GM12878 (cell line): ENCODE results near the gene CAMTA1.

Experiments
- ASH2L ChIP-seq: fragments of 300-600, 200-600 bp; sonication (generic); IDR thresholded peaks from 2 replicates; pipeline ENCODE4 v1.6.1; 2017; ENCODE audit warnings: low read depth, mild to moderate bottlenecking, borderline replicate concordance
- CEBPB ChIP-seq, 2 experiments: fragments of 150-350 bp in 1 of 2; IDR thresholded peaks; 2 replicates each; pipeline ENCODE4 v1.6.1; 2012 to 2014; ENCODE audit warnings: low read depth in 2 of 2, low read length in 2 of 2, borderline replicate concordance in 1 of 2, inconsistent platforms in 1 of 2
- CTCF ChIP-seq, 3 experiments: IDR thresholded peaks in 2 of 3; conservative IDR thresholded peaks in 1 of 3; 2 replicates each; pipeline ENCODE4 v1.5.1; 2011; ENCODE audit warnings: low read depth in 3 of 3, low read length in 3 of 3, mild to moderate bottlenecking in 3 of 3, control low read depth in 2 of 3, moderate library complexity in 2 of 3, inconsistent platforms in 1 of 3, mixed read lengths in 1 of 3; ENCODE audit not compliant: control insufficient read depth in 2 of 3, insufficient read depth in 1 of 3; ENCODE audit errors: extremely low read depth in 1 of 3
- E2F4 ChIP-seq: IDR thresholded peaks from 2 replicates; pipeline ENCODE4 v1.6.1; 2012; ENCODE audit warnings: low read depth, low read length, improper control_type of control experiment
- E4F1 ChIP-seq: fragments of 450-650 bp; IDR thresholded peaks from 2 replicates; pipeline ENCODE4 v1.6.1; 2018; ENCODE audit warnings: borderline replicate concordance, mild to moderate bottlenecking; ENCODE audit not compliant: partially characterized antibody
- HDAC6 ChIP-seq: fragments of 200-600 bp; sonication (generic); IDR thresholded peaks from one replicate; pipeline ENCODE4 v1.8.0; 2017; ENCODE audit warnings: antibody characterized with exemption; ENCODE audit not compliant: unreplicated experiment
- NR2C2 ChIP-seq: IDR thresholded peaks from 2 replicates; pipeline ENCODE4 v1.6.1; 2011; ENCODE audit warnings: borderline replicate concordance, low read depth; ENCODE audit not compliant: control insufficient read depth, insufficient read length
- PBX3 ChIP-seq: IDR thresholded peaks from 2 replicates; pipeline ENCODE4 v1.6.1; 2011; ENCODE audit warnings: mild to moderate bottlenecking, low read depth, low read length, moderate library complexity; ENCODE audit not compliant: insufficient replicate concordance
- POLR2AphosphoS5 ChIP-seq: IDR thresholded peaks from 2 replicates; pipeline ENCODE4 v1.6.1; 2011; ENCODE audit warnings: mild to moderate bottlenecking, low read length, inconsistent platforms
- RFX5 ChIP-seq: IDR thresholded peaks from 2 replicates; pipeline ENCODE4 v1.6.1; 2011; ENCODE audit warnings: low read depth, low read length, improper control_type of control experiment
- SPI1 ChIP-seq: IDR thresholded peaks from 2 replicates; pipeline ENCODE4 v1.6.1; 2011; ENCODE audit warnings: low read depth, mild to moderate bottlenecking, low read length, moderate library complexity, borderline replicate concordance; ENCODE audit not compliant: insufficient read depth
- ZBTB33 ChIP-seq: fragments of 450-650 bp; IDR thresholded peaks from 2 replicates; pipeline ENCODE4 v1.6.1; 2017; ENCODE audit warnings: mild to moderate bottlenecking

GRCh38 chr1:7087888-7088287 is 302.6 kb downstream of the CAMTA1 start:
- TF ChIP-seq CTCF (IDR thresholded peaks at IDR 0.05 in 2 of 3, conservative IDR thresholded peaks at IDR 0.05 in 1 of 3; ENCODE audit: control insufficient read depth in 2 of 3, extremely low read depth in 1 of 3, insufficient read depth in 1 of 3, low read depth in 3 of 3, low read length in 3 of 3) (no peak), SPI1 (no peak), E4F1 (no peak), E2F4 (no peak), HDAC6 (no peak), ZBTB33 (no peak), RFX5 (no peak), ASH2L (no peak), PBX3 (no peak), POLR2AphosphoS5 (no peak), NR2C2 (no peak), CEBPB (IDR thresholded peaks at IDR 0.05; ENCODE audit: borderline replicate concordance in 1 of 2, low read depth in 2 of 2, low read length in 2 of 2) (no peak)
